Fibroblast of the aortic adventitia (primary cell): ENCODE results near the gene FAM3C. TPM values are rescaled to one million over a fixed set of nuclear protein-coding genes. Genes with fewer than 3 reads are reported as not detected.

Source experiments
- DNase-seq: peaks from one replicate; pipeline ENCODE4 v3.0.0-alpha.2; 2010; ENCODE audit warnings: low read depth
- H3K4me3 ChIP-seq: 2 replicates; pipeline ENCODE4 v1.5.1; 2011; ENCODE audit warnings: low read depth, mild to moderate bottlenecking, control low read depth, low read length, moderate library complexity
- CTCF ChIP-seq: IDR thresholded peaks from 2 replicates; pipeline ENCODE4 v1.5.1; 2011; ENCODE audit warnings: mild to moderate bottlenecking, low read length, control low read depth, inconsistent platforms; ENCODE audit not compliant: insufficient read depth
- total RNA-seq: library from RNA; depleted of rRNA; stranded (reverse); fragments of >200 nt; gene quantifications from 2 replicates; pipeline ENCODE4 v1.2.3, GENCODE V29; 2012; ENCODE audit warnings: low replicate concordance

FAM3C gene
- total RNA-seq, 1 donor = 119 TPM

DNA sequence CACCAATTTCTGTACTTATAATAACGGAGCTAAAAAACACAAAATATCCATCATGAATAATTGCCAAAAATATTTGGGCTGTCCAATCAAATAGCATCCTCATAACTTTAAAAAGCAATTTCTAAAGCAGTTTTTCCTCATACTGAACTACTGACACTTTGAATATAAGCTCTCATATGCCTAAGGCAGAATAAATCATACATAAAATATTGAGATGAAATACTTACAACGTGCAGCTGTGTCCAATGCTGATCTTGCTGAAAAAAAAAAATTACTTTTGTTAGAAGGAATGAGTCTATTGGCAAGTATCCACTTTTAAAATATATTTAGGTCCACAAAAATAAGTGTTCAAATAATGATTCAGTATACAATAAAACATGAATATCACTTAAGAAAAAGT lies 24.2 kb downstream of the FAM3C start:
- DNase-seq = peak; percentile 41
- TF ChIP-seq CTCF = no peak
- no peak overlapping the region for H3K4me3 ChIP-seq

GRCh38 chr7:121371367-121371766 lies 24.7 kb downstream of the FAM3C start:
- no peak overlapping the region for H3K4me3 ChIP-seq
- no peak for DNase-seq
- no peak for TF ChIP-seq CTCF

DNA sequence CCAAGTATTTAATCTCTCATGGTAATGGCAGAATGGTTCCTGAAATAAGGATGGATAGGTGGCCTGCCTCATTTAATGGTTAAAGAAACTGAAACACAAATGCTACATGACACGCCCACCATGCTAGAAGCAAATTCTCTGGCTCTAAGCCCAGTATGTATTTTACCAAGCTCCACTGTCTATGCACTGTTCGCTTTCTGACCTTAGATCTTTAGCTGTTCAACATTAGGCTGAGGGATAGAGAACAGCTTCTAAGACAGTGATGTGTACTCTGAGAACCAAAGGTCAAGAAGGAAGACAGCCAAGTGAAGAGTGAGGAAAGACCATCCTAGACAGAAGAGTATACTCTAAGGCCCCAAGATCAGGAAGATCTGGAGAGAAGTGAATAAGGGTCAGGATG lies 26.6 kb downstream of the FAM3C start:
- peak; percentile 68 for DNase-seq
- H3K4me3 ChIP-seq = no peak overlapping the region
- TF ChIP-seq CTCF = no peak

- peak; percentile 77 for DNase-seq
- TF ChIP-seq CTCF = peak; percentile 74
- H3K4me3 ChIP-seq = no peak overlapping the region
These were observed 29.2 kb downstream of the FAM3C start for GRCh38 chr7:121366852-121367431.

DNA sequence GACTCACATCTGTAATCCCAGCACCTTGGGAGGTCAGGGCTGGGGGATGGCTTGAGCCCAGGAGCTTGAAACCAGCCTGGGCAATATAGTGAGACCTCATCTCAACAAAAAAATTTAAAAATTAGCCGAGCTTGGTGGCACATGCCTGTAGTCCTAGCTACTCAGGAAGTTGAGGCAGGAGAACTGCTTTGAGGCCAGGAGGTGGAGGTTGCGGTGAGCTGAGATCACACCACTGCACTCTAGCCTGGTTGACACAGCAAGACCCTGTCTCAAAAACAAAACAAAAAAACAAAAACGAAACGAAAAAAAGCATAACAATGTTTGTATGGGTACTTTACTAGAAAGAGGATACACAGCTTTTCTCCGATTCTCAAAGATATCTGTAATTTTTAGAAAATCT lies 35.5 kb downstream of the FAM3C start:
- no peak for DNase-seq
- H3K4me3 ChIP-seq = no peak overlapping the region
- TF ChIP-seq CTCF = no peak

DNA sequence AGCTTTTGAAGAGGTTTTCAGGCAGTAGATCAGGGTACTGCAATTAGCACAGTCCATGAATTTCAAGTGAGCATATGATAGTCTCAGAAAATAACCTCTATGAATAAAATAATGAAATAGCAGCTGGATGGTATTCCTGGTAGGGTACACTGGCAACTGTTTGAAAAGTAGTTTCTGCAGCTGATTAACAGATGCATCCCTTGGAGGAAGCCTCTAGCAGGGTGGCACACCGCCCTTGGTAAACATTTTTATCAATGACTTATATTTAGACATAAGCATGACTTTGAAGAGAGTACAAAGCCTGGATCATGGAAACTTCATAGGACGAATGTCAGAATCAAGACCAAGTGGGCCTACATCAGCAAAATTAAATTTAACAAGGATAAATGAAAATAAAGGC lies 40.5 kb downstream of the FAM3C start:
- DNase-seq = no peak
- H3K4me3 ChIP-seq = no peak overlapping the region
- no peak for TF ChIP-seq CTCF

- TF ChIP-seq CTCF = no peak
- DNase-seq = no peak
- no peak overlapping the region for H3K4me3 ChIP-seq
These were observed 43.8 kb downstream of the FAM3C start for GRCh38 chr7:121352323-121352722.
